Stomach (tissue), 4 donors: ENCODE results near the gene PHF20.

Experiments
- EP300 ChIP-seq: sonication (generic); formaldehyde crosslinking; IDR thresholded peaks from one replicate; pipeline ENCODE4 v1.6.1; 2017; ENCODE audit warnings: antibody characterized with exemption
- POLR2AphosphoS5 ChIP-seq, 3 donors: sonication (generic); formaldehyde crosslinking; IDR thresholded peaks; one replicate each; pipeline ENCODE4 v1.6.1; 2016; ENCODE audit warnings: antibody characterized with exemption in 3 of 3

GRCh38 chr20:35854713-35855348, 83.0 kb downstream of the PHF20 start:
- TF ChIP-seq POLR2AphosphoS5 (IDR thresholded peaks at IDR 0.05): no peak
- TF ChIP-seq EP300: no peak
